Suprapubic skin (tissue), 4 donors: ENCODE measurements around the gene RRM2. TPM values are rescaled to one million over a fixed set of nuclear protein-coding genes. Genes with fewer than 3 reads are reported as not detected.
"Not testable (repeated sequence)": the region's sequence is repeated elsewhere in the genome, so short reads cannot be mapped to it uniquely, and the experiment has no call there.

ENCODE experiments used
- DNase-seq, 2 donors: peaks; one replicate each; pipeline ENCODE4 v3.0.0-alpha.2; 2019; ENCODE audit warnings: low spot score in 2 of 2
- H3K27ac ChIP-seq: fragments of 200-600 bp; sonication (generic); one replicate; pipeline ENCODE4 v1.5.1; 2019
- H3K27me3 ChIP-seq: fragments of 200-600 bp; sonication (generic); one replicate; pipeline ENCODE4 v1.5.1; 2019
- H3K36me3 ChIP-seq: fragments of 200-600 bp; sonication (generic); one replicate; pipeline ENCODE4 v1.5.1; 2019
- H3K4me1 ChIP-seq: fragments of 200-600 bp; sonication (generic); one replicate; pipeline ENCODE4 v1.5.1; 2019
- H3K4me3 ChIP-seq: fragments of 200-600 bp; sonication (generic); one replicate; pipeline ENCODE4 v1.5.1; 2019; ENCODE audit warnings: mild to moderate bottlenecking
- H3K9me3 ChIP-seq: fragments of 200-600 bp; sonication (generic); one replicate; pipeline ENCODE4 v1.5.1; 2019
- EP300 ChIP-seq: sonication (generic); formaldehyde crosslinking; IDR thresholded peaks from one replicate; pipeline ENCODE4 v1.6.1; 2017; ENCODE audit warnings: antibody characterized with exemption
- POLR2A ChIP-seq, 2 donors: fragments of 450-650 bp; IDR thresholded peaks; one replicate each; pipeline ENCODE4 v1.6.1; 2017; ENCODE audit warnings: antibody characterized with exemption in 2 of 2, mild to moderate bottlenecking in 2 of 2, moderate library complexity in 2 of 2
- POLR2AphosphoS5 ChIP-seq, 3 donors: sonication (generic); formaldehyde crosslinking; IDR thresholded peaks; one replicate each; pipeline ENCODE4 v1.6.1; 2017; ENCODE audit warnings: antibody characterized with exemption in 3 of 3
- WGBS: methylation state at CpG from one replicate; pipeline ENCODE4 v1.1.5; 2018; 5-methylcytosine and 5-hydroxymethylcytosine counted together
- total RNA-seq, 4 donors: library from RNA; depleted of rRNA; stranded (reverse); fragments of >200 nt; gene quantifications; one replicate each; pipeline ENCODE4 v1.1.0, GENCODE V29; 2016
- TF ChIP-seq, protein P1 (sequence below), 2 donors: fragments of 200-600 bp in 1 of 2; fragments of 450-650 bp in 1 of 2; sonication (generic) in 1 of 2; IDR thresholded peaks; one replicate each; pipeline ENCODE4 v1.5.1; 2016 to 2019; ENCODE audit warnings: antibody characterized with exemption in 2 of 2, mild to moderate bottlenecking in 1 of 2, moderate library complexity in 1 of 2

Gene RRM2
- total RNA-seq, 4 donors from 2014 or later: 1.1 to 6.0 (median 2.4) TPM

DNA sequence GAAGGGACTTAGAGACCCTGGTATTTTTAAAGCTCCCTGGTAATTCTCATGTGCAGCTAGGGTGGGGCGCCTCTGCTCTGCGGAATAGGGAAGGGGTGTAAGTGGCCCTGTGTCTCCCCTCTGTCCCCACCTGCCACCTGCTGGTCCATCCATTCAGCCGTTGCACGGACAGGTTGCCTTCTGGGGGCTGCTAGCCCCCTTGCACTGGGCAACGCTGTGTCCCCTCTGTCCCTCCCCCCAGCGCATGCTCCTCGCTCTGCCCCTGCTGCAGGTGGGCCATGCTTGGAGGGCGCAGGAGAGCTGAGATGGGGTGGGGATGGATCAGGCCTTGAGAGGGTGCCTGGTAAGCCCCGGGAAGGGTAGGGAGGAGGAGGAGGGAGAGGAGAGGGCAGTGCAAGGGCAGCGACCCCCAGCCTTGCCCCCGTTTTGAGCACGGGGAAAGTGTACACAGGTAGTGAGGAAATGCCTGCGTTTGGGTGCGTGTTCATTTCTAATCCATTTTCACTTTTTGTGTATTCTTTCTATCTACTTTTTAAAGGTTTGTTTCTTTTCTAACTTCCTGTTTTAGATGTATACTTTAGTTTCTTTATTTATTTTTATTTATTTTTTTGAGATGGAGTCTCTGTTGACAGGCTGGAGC lies 23.9 kb downstream of the RRM2 start:
- H3K9me3 ChIP-seq: no peaks in the 10 kb centered on the region
- no peaks in the 10 kb centered on the region for H3K4me1 ChIP-seq
- TF ChIP-seq POLR2A (IDR thresholded peaks at IDR 0.05): no peak
- TF ChIP-seq EP300: no peak
- TF ChIP-seq, protein P1, sequence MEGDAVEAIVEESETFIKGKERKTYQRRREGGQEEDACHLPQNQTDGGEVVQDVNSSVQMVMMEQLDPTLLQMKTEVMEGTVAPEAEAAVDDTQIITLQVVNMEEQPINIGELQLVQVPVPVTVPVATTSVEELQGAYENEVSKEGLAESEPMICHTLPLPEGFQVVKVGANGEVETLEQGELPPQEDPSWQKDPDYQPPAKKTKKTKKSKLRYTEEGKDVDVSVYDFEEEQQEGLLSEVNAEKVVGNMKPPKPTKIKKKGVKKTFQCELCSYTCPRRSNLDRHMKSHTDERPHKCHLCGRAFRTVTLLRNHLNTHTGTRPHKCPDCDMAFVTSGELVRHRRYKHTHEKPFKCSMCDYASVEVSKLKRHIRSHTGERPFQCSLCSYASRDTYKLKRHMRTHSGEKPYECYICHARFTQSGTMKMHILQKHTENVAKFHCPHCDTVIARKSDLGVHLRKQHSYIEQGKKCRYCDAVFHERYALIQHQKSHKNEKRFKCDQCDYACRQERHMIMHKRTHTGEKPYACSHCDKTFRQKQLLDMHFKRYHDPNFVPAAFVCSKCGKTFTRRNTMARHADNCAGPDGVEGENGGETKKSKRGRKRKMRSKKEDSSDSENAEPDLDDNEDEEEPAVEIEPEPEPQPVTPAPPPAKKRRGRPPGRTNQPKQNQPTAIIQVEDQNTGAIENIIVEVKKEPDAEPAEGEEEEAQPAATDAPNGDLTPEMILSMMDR (IDR thresholded peaks at IDR 0.05): no peak
- TF ChIP-seq POLR2AphosphoS5 (IDR thresholded peaks at IDR 0.05): no peak
- H3K4me3 ChIP-seq: no peak overlapping the region
- DNase-seq: no peak
- H3K27me3 ChIP-seq: no peaks in the 10 kb centered on the region
- no peaks in the 10 kb centered on the region for H3K36me3 ChIP-seq
- no peak overlapping the region for H3K27ac ChIP-seq
- 92% methylated on average over 14 of the region's 14 CpGs for WGBS

DNA sequence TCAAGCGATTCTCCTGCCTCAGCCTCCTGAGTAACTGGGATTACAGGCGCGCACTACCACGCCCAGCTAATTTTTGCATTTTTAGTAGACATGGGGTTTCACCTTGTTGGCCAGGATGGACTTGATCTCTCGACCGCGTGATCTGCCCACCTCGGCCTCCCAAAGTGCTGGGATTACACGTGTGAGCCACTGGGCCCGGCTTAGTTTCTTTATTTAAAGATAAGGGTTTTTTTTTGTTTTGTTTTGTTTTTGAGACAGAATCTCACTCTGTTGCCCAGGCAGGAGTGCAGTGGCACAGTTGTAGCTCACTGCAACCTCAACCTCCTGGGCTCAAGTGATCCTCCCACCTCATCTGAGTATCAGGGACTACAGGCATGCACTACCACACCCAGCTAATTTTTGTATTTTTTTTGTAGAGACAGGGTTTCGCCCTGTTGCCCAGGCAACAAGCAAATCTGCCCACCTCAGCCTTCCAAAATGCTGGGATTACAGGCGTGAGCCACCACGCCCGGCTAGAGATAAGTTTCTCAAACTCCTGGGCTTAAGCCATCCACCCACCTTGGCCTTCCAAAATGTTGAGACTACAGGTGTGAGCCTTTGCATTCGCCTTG lies 24.6 kb downstream of the RRM2 start:
- not testable (repeated sequence) for H3K27ac ChIP-seq, H3K36me3 ChIP-seq, H3K9me3 ChIP-seq, H3K27me3 ChIP-seq, DNase-seq, H3K4me1 ChIP-seq, H3K4me3 ChIP-seq
- WGBS: 96% methylated on average over 15 of the region's 15 CpGs

DNA sequence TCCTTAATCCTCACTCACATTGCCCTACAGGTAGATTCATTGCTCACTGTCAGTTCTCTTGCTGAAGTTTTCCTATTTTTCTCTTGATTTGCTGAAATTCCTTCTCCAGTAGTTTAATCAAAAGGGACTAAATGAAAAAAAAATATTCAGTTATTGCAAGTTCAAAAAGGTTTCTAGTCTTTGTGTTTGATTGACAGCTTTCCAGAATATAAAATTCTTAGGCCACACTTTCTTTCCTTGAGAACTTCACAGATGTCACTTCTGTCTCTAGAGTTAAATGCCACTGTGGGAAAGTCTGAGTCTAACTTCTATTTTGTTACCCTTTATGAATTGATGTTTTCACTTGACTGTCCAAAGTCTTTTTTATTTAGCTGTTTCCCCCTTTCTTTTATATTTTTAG lies 25.7 kb downstream of the RRM2 start:
- TF ChIP-seq, protein P1 (IDR thresholded peaks at IDR 0.05): no peak
- TF ChIP-seq EP300: no peak
- TF ChIP-seq POLR2AphosphoS5 (IDR thresholded peaks at IDR 0.05): no peak
- TF ChIP-seq POLR2A (IDR thresholded peaks at IDR 0.05): no peak
- Histone ChIP-seq H3K27me3 (no peaks in the 10 kb centered on the region), H3K4me1 (no peaks in the 10 kb centered on the region), H3K36me3 (no peaks in the 10 kb centered on the region), H3K4me3 (no peak overlapping the region), H3K9me3 (no peaks in the 10 kb centered on the region), H3K27ac (no peak overlapping the region)
- no peak for DNase-seq

DNA sequence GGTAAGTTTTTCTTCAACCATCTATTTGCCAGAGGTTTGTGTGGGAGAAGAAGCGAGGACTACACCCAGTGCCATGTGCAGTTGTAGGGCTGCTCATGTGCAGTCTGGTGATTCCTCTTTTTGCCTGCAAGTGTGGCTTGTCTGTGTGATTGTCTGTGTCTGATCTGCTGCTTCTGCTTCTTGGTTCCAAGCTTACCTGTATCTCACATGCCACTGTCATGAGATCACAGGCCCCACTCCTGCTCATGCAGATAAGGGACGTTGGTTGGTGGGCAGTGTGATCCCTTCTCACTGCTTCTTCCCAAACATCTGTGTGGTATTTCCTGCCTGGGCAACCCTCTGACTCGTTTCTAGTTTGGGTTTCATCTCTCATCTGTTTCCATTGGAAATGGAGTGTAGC lies 27.1 kb downstream of the RRM2 start:
- 63% methylated on average over 3 of the region's 3 CpGs for WGBS
- no peak overlapping the region for H3K4me3 ChIP-seq
- DNase-seq: no peak

DNA sequence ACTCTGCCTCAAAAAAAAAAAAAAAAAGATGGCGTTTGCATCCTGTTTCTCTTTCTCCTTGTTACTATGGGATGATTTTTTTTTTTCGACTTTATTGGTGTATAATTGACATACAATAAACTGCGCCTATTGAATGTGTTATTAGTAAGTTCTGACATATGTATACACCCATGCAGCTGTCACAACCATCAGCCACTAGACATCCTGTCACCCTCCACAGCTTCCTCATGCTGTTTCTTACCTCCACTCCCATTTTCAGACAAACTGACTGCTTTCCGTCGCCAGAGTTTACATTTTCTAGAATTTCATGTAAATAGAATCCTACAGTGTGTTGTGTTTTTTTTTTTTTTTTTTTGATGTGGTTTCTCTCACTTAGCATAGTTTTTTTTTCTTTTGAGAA lies 27.9 kb downstream of the RRM2 start:
- H3K4me3 ChIP-seq: no peak overlapping the region
- H3K27ac ChIP-seq: no peak overlapping the region
- no peaks in the 10 kb centered on the region for H3K27me3 ChIP-seq
- no peaks in the 10 kb centered on the region for H3K36me3 ChIP-seq
- TF ChIP-seq EP300 (no peak), POLR2AphosphoS5 (IDR thresholded peaks at IDR 0.05) (no peak), POLR2A (IDR thresholded peaks at IDR 0.05) (no peak)
- TF ChIP-seq, protein P1 (IDR thresholded peaks at IDR 0.05): no peak
- WGBS: 92% methylated on average over 5 of the region's 5 CpGs
- H3K9me3 ChIP-seq: no peaks in the 10 kb centered on the region
- DNase-seq: no peak
- no peaks in the 10 kb centered on the region for H3K4me1 ChIP-seq

More for the DNA sequence above, 27.1 kb downstream of the RRM2 start:
- Histone ChIP-seq H3K36me3 (no peaks in the 10 kb centered on the region), H3K27me3 (no peaks in the 10 kb centered on the region), H3K27ac (no peak overlapping the region), H3K4me1 (no peaks in the 10 kb centered on the region), H3K9me3 (no peaks in the 10 kb centered on the region)
- TF ChIP-seq POLR2A (IDR thresholded peaks at IDR 0.05): no peak
- TF ChIP-seq EP300: no peak
- TF ChIP-seq, protein P1 (IDR thresholded peaks at IDR 0.05): no peak
- no peak for TF ChIP-seq POLR2AphosphoS5 (IDR thresholded peaks at IDR 0.05)
